NCI-H146 treated with DMSO at 0.1 percent for 48 hours (cell line): ENCODE data around the gene BICC1.

Source experiments
- DNase-seq: peaks from one replicate; lab custom pipeline; 2025; ENCODE audit not compliant: unreplicated experiment; lab: John Stamatoyannopoulos, UW

Gene BICC1

DNA sequence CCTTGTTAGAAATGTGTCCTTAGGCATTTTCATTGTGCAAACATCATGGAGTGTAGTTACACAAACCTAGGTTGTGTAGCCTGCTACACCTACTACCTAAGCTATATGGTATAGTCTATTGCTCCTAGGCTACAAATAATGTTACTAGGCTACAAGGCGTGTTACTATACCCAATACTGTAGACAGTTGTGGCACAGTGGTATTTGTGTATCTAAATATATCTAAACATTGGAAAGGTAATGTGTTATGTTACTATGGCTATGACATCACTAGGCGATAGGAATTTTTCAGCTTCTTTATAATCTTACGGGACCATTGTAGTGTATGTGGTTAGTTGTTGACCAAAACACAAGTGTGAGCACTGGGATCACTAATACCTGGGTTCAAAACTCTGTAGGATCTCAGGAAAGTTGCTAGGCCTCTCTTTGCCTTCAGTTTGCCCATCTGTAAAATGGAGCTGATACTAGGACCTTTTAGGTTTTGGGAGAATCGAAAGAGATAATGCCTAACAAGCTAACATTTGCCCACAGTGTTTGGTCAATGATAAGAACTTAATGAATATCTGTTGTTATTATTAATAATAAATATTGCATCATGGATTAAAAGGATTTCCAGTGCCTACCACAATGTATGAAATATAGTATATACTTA lies 2.7 kb downstream of the BICC1 start:
- DNase-seq: no peak

DNA sequence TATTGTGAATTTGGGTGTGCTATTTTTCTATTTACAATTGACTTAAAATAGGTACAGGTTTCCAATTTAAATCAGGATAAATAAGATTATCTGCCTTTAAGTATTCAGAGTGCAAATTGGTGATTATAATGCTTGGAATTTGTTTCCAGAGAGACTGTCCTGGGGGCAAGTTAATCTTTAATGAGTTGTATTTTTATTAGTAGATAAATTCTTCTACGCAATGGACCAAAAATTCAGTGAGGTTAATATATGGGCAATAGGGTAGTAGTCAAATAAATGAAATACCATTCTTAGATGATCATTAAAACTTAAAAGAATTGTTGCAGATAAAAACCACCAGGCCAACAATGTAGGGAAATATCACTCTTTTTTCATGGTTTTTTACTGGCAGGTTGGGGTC lies 3.4 kb downstream of the BICC1 start:
- DNase-seq: no peak

DNA sequence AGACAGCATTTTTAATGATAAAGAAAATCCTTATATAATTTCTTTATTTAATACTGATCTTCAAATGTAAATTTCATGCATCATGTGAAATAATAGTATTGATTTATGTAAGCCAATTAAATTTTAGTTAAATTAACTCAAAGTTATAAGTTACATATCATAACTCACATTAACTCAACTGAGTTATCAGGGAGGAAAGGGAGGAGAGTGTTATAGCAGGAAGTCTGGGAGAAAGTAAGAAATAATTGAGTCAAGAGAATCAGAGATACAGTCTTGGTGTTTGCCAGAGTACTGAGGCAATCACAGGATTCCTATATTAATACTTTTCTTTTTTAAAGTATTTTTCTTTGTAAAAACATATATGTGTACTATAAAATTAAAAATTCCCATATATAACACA lies 4.0 kb downstream of the BICC1 start:
- DNase-seq: no peak

DNA sequence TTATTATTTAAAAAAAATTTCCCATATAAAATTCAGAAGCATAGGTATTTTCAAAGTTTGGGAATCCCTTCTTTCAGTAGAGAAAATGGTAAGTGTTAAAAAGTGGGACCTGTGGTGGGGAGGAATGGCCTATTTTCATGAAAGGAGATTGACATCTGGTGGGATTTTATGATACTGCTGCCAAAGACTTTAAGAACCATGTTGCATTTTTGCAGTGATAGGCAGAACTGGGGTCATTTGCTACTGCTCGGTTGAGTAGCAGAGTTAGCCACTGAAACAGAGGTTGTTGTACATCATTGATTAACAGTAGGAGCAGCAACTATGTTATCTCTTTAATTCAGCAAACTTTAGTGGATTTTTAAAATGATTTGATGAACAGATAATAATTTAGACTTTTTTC lies 4.4 kb downstream of the BICC1 start:
- no peak for DNase-seq

DNA sequence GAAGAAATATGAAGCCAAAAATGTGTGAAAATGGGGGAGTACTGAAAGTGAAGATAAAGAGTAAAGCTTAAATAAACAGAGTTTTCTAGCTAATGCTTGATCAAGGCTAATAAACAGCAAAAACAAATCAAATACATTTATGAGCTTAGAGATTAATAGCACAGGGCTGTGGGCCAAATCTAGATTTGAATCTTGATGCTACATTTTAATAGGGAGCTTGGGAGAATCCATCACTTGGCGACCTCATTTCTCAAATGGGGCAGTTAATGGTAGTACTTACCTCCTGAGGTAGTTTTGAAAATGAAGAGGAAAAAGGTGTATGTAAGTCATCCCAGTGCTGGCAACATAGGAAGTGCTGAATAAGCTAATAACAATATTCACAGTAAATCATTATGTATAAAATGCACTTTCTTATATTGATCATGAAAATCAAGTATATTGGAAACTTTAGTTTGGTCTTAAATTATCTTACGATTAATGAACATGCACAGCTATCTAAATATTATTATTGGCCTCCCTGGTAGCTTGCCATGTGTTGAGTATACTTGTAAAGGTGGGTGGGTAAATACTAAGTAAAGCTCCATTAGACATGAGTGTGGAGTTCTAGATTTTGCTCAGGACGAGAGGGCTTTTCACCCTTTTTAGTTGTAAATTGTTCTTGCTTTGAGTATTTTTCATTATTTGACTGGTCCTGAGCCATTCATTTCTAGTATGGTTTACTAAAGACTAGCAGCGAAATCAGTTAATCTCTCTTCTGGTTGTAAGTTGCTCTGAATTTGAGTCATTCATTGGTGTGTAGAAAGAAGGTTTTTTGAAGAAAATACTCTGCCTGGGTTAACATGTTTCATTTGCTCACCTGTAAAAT lies 5.1 kb downstream of the BICC1 start:
- DNase-seq: no peak

DNA sequence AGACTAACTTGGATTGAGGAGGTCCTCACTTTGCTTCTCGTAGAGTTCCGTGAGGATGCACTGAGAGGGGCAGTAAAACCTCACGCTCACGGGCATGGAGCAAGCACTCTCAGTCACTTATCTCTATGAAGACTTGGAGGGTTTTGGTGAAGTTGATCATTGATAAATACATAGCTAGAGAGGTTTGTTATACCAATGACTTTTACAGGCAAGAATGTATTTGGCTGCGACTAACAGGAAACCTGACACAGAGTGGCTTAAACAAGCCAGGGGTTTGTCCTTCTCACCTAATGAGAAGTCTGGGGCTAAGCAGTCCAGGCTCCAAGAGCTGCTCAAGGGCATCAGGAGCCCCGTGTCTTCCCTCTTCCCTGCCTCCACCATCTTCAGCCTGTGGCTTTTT lies 6.1 kb downstream of the BICC1 start:
- DNase-seq: no peak

DNA sequence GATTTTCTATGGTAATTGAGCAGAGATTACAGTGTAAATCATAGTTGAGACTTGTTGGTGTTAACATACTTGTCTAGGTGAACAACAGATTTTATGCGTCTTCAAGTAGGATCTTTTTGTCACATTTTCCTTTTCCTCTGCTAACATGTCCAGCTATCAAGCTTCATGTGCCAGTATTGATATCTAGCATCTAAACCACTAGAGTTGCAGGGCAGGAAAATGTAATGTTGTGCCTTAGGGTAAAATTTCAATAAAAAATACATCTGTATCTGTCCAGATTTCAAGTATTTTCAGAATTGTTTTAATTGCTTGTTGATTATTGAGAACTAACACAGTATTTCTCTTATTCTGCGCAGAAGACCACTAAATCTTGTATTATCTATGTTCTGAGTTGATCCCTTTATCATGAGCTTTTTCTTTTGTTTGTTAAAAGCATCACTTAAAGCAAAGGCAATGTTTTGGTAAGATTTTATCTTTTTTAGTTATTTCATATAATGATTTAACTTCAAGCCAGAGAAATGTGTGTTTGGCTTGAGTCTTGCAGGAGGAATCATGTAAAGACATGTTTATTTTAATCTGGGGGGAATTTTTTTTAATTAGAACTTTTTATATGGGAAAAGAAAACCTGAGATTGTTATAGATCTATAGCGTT lies 16.5 kb downstream of the BICC1 start:
- DNase-seq: no peak

DNA sequence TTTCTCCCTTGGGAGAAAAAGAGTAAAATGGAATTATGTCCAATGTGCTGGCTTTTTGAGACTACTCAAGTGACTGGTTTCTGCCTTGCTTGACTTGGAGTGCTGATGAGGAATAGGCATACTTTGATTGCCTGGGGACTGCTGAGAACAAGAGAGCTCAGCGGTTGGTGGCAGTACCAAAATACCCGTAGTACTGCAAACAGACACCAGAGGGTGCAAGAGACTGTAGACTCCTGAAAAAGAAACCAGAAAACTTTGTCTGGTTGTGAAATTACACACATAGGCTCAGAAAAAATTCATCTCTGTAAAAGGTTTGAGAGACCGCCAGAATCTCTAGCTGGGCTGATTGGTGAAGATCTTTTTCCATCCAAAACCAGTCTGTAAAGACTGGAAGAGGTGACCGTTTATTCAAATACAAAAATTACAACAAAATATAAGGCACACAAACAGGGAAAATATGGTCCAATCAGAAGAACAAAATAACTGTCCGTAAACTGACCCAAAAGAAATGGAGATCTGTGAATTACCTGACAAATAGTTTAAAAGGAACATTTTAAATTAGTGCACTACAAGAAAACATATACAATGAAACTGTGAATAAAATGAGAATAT lies 18.5 kb downstream of the BICC1 start:
- DNase-seq: peak; percentile 23

DNA sequence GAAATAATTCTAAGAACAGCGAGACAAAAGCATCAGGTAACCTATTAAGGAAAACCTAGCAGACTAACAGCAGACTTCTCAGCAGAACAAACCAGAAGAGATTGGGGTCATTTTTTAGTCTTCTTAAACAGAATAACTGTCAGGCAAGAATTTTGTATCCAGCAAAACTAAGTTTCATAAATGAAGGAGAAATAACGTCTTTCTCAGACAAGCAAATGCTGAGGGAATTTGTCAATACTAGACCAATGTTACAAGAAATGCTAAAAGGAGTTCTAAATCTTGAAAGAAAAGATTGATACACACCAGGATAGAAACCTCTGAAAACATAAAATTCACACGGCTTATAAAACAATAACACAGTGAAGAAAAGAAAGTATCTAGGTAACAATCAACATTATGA lies 22.6 kb downstream of the BICC1 start:
- DNase-seq: no peak

DNA sequence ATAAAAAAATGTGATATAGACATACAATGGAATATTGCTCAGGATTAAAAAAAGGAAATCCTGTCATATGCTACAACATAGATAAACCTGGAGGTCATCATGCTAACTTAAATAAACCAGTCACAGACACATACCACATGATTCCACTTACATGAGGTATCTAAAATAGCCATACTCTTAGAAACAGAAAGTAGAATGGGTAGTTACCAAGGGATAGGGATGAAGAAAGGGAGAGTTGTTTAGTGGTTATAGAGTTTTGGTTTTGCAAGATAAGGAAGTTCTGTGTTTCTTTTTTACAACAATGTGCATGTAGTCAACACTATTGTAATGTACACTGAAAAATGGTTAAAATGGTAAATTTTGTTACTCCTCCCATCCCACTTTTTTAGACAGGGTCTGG lies 30.5 kb downstream of the BICC1 start:
- DNase-seq: no peak

DNA sequence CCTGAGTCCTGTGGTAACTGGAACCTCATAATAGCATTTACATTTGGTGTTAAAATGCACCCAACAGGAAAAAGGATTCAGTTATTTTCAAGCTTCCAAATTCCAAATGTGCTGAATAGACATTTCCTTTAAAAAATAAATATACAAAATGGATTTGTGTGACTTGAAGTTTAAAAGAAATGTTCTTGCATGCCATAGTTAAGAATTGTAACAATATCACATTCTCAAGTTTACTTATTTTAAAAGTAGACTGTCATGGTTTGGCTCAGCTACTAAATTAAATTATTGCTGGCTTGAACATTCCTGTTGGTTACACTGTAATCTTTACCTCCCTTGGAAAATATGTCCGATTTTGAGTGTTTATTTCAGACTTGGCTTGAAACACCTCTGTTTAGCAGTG lies 31.5 kb downstream of the BICC1 start:
- DNase-seq: no peak

DNA sequence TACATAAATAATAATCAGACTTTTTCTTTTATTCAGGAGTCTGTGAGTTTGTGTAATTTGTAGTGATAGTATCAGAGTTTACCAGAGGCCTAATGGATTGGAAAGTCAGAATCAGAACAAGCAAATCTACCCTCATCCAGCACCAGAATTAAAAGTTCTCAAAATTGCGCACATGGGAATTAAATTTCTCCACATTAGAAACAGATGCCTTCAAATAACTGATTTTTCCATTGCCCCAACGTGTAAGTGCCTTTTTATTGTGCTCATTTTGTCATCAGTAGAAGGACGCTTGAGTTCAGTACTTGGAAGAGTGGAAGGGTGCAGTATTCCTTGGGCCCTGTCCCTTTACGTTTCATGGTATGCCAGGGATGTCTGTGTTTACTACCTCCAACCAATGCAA lies 32.8 kb downstream of the BICC1 start:
- no peak for DNase-seq

DNA sequence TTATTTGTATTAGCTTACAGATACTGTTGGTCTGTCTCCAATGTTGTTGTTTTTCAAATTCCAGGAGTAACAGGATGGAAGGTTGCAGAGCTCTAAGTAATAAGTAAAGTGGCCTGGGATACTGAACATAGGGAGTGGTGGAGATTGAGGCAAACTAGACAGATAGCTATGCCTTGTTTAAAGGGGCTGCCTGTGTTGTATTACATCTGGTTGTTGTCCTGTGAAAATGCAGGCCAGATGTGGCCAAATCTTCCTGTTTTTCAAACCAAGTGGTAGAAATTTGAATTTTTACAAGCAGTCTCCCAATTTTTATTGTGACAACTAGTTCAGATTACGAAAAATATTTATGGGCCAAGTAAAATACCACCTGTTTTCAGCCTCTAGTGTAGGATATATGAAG lies 33.5 kb downstream of the BICC1 start:
- DNase-seq: no peak

DNA sequence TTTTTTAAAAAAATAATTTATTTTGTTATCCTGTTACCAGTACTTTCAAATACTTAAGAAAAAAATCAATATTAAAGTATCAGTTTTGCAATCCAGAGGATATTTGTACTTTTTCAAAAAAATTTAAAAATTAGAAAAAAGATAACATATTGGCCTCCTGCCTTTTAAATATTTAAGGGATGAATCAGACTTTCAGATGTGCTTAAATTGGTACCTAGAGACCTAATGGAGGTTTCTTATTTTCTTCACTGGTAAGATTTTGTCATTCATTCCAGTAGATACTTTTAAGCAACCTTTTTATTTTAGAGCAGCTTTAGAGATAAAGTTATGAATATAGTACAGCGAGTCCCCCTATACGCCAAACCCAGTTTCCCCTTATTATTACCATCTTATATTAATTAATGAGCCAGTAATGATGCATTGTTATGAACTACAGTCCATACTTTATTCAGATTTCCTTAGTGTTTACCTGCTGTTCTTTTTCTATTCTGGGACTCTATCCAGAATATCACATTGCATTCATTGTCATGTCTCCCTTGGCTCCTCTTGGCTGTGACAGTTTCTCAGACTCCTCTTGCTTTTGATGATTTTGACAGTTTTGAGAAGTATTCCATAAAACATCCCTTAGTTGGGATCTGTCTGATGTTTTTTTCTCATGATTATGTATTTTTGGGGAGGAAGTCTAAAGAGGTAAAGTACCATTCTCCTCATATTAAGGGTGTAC lies 34.2 kb downstream of the BICC1 start:
- DNase-seq: no peak

DNA sequence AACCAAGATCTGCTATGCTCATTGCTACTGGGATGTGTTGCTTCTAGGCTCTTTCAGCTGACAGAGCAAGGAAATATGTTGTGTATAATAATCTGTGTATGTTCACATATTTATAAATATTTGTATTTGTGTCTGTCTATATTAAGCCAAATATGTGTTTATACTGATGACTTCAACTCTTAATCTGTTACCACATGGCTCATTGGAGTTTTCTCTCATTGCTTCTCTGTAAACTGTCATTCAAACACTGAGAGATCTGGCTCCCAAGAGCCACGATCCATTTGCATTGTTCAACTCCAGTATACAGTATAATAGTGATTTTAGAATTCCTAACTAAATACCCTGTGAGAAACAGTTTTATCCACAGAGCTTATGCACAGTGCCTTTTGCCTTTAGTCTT lies 35.3 kb downstream of the BICC1 start:
- no peak for DNase-seq

DNA sequence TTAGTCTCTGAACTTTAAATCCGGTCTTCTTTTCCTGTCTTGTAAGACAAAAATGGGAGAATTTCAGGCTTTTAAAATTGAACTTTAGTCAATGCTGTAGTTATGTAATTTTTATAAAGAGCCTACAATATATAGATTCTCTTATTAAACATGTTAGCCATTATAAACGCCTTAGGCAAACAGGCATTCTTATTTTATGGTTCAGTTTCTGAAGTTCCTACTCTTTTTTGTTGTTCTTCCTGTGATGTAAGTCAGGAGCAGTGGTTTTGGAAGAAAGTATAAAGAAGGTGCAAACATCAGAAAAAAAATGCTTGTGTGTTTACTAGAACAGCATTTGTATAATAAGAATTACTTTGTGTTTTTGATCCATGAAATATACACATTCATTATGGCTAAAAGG lies 41.6 kb downstream of the BICC1 start:
- no peak for DNase-seq

DNA sequence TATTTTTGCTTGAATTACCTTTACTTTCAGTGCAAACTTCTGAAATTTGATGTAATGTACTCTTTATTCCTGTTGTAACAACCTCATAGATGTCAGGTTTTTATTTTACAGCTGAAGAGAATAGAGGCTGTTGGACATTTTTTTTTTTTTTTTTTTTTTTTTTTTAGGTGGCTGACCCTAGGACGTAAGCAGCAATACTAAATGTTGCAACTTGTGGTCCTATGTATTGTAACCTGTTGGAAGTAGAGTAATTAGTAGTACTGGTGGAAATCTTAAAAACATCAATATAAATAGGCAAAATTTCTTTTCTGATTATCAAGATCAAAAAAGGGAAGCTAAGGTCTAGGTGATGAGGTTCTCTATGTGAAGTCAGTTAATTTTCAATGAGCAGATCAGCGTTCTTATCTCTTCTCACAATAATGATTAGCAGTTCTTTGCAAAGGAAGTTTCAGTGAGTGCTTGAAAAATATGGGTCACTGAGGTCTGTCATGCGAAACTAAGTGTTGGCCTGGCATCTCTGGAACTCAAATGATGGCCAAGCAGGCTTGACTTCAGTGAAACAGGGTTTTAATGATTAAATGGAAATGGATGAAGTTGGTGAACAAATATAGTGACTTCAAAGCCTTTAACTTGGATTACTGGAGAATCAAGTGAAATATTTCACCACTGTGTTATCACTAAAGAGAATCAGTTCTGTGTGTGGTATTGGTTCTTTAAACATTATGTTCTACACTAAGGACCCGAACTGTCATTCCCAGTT lies 42.7 kb downstream of the BICC1 start:
- DNase-seq: no peak

DNA sequence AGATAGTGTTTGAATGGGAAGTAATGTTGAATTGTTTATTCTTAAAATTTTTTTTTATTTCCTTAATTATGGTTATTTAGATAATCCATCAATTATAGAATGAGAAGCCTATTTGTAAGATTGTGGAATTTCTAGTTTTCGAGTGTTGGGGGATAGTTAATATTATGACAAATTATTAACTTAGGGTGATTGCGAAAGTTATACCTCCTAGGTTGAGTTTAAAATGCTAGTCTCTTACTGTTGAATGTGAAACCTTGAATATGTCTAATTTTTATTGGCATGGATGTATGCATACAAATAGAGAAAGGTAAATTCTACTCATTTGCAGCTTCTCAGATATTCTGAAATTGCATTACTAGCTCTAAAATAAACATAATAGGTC lies 43.2 kb downstream of the BICC1 start:
- DNase-seq: no peak

DNA sequence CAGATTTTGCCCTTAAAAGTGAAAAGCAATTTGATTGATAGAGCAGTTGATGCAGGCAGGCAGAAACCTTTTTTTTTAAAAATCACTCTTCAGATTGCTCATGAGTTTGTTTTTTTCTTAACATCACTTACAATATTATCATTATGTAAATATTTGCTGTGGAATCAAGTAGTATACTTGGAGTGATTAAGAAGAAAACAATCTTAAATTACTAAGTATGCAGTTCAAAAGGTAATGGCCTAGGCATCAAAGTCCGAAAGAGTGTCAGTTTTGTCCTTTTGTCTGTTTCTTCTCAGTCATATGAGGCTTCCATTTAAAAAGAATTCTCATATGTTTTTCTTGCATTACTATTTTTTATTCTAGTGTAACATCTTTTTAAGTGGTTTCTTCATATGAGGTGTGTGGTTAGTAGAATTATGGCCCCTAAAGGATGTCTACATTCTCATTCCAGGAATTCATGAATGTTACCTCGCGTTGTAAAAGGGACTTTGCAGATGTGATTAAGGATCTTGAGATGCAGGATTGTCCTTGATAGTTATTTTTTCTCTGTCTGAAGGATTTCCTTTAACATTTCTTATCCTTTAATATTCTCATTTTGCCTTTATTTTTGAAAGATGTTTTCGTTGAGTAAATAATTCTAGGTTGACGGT lies 44.0 kb downstream of the BICC1 start:
- no peak for DNase-seq

DNA sequence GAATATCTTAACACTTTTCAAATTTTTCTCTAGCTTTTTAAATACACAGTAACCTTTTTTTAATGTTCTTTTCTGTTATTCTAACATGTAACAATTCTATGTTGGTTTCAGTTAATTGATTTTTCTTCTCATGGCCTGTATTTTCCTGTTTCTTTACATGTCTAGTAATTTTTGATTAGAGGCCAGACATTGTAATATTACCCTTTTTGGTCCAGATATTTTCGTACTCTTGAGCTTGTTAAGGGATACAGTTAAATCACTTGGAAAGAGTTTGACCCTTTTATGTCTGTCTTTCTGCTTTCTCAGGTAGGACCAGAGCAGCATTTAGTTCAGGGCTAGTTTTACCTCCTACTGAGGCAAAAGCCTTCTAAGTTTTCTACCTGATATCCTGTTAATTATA lies 45.0 kb downstream of the BICC1 start:
- DNase-seq: no peak
